ENCODE measurements around the gene HAS3. TPM values are rescaled to one million over a fixed set of nuclear protein-coding genes. Genes with fewer than 3 reads are reported as not detected.

HAS3 gene
- total and polyA plus RNA-seq, 8 donors, result 1.1 to 10.3 (median 5.8) TPM; not detected in 1

DNA sequence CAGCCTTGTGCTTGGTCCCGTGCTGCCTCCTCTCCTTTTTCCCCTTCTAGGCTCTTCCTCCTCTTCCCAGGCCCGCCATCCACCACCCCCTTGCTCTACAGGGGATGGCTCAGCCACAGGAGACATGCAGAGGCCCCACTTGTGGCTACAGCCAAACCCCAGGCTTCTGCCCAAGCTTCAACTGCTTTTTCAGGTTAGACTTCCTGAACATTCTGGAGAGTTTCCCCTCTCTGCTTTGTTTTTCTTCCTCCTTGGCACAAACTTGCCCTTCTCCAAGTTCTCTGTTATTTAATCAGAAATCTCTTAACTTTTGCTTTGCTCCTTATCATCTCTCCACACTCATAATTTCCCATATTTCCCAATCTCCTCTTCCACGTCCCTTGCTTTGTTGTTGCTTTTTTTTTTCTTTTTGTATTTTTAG lies 18.3 kb upstream of the HAS3 start:
- intact Hi-C loops (cut with DNase I; ENCODE audit: low total_unique reads), result no loop called here
- WGBS, 5 donors, result 42 to 51% (median 47%) methylated on average over 3 of the region's 3 CpGs
- Histone ChIP-seq H3K27ac (peak overlapping the region in 3 of 5 donors; percentile 40 to 71 (median 56)), H3K9me3 (no peaks in the 10 kb centered on the region), H3K27me3 (no peaks in the 10 kb centered on the region), H3K36me3 (peaks cover 8 to 32% (median 18%) of the 10 kb centered on the region in 4 donors), H3K4me3 (no peak overlapping the region), H3K4me1 (peaks cover 8 to 33% (median 15%) of the 10 kb centered on the region in 4 donors)
- DNase-seq, result no peak
- TF ChIP-seq POLR2A (IDR thresholded peaks at IDR 0.05) (no peak), POLR2AphosphoS5 (IDR thresholded peaks at IDR 0.05) (peak in 1 of 3 donors; percentile 11)

DNA sequence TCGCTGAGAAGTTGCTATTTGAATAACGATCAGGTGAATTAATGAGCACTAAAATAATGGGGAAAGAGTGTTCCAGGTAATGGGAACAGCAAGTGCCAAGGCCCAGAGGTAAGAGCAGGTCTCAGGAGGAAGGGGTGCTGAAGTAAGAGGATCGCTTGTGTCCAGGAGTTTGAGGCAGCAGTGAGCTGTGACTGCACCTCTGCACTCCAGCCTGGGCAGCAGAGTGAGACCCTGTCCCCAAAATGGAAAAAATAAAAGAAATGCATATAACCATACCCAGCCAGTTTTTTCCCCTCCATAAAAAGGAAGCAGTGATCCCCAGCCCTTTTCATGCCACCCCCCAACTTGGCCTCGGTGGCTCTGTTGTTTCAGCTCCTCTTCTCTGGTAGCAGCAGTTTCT lies 16.8 kb upstream of the HAS3 start:
- H3K36me3 ChIP-seq, result peaks cover 5 to 25% (median 13%) of the 10 kb centered on the region in 4 donors
- H3K27me3 ChIP-seq, result no peaks in the 10 kb centered on the region
- intact Hi-C loops (cut with DNase I; ENCODE audit: low total_unique reads), result no loop called here
- H3K27ac ChIP-seq, result peak overlapping the region in 1 of 5 donors; percentile 53
- TF ChIP-seq, protein P1, sequence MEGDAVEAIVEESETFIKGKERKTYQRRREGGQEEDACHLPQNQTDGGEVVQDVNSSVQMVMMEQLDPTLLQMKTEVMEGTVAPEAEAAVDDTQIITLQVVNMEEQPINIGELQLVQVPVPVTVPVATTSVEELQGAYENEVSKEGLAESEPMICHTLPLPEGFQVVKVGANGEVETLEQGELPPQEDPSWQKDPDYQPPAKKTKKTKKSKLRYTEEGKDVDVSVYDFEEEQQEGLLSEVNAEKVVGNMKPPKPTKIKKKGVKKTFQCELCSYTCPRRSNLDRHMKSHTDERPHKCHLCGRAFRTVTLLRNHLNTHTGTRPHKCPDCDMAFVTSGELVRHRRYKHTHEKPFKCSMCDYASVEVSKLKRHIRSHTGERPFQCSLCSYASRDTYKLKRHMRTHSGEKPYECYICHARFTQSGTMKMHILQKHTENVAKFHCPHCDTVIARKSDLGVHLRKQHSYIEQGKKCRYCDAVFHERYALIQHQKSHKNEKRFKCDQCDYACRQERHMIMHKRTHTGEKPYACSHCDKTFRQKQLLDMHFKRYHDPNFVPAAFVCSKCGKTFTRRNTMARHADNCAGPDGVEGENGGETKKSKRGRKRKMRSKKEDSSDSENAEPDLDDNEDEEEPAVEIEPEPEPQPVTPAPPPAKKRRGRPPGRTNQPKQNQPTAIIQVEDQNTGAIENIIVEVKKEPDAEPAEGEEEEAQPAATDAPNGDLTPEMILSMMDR (IDR thresholded peaks at IDR 0.05), result no peak
- TF ChIP-seq EP300 (IDR thresholded peaks at IDR 0.05), result no peak
- no peak for DNase-seq
- peaks cover 8 to 33% (median 15%) of the 10 kb centered on the region in 4 donors for H3K4me1 ChIP-seq
- 65 to 75% (median 69%) methylated on average over 4 of the region's 4 CpGs for WGBS, 5 donors
- no peak overlapping the region for H3K4me3 ChIP-seq
- H3K9me3 ChIP-seq, result no peaks in the 10 kb centered on the region

DNA sequence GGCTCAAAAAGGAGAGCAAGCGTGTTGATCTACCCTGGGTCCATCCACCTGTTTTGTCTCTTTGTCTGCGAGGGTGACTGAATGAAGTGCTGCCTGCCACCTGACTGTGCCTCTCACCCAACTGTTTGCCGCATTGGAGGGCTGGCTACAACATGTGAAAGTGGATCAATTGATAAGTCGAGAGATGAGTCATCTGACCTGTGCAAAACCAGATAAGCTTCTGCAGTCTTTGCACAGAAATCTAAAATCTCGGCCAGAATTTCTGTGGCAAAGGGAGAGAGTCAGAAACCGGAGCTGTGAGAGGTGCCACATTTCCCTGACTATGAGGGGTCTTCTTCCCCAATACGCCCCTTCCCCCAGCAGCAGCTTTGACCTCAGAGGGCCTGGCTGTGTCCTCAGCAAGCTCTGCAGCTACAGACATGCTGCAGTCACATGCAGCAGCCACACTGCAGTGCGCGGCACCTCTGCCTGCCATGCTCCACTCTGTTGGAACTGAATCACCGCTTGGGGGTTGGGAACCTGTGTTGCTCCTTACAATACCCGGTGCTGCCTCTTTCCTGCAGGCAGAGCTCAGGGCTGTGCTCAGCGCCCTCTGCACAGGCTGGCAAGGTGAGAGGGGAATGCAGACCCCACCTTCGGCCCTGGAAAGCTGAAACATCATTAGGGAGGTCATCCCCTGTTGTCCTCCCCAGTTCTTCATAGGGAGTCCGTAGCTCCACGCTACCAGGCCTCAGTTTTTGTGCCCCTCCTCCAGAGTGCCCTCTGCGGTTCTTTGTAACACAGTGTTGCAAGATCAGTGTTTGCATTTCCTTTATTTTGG lies 16.2 kb upstream of the HAS3 start:
- WGBS, 5 donors, result 23 to 33% (median 30%) methylated on average over 16 of the region's 16 CpGs
- Histone ChIP-seq H3K27ac (peak overlapping the region in 2 of 5 donors; percentile 9 to 53), H3K4me1 (peaks cover 8 to 33% (median 15%) of the 10 kb centered on the region in 4 donors), H3K4me3 (no peak overlapping the region), H3K27me3 (no peaks in the 10 kb centered on the region), H3K36me3 (peaks cover 0 to 19% (median 8%) of the 10 kb centered on the region in 4 donors), H3K9me3 (no peaks in the 10 kb centered on the region)
- intact Hi-C loops (cut with DNase I; ENCODE audit: low total_unique reads), result no loop called here
- TF ChIP-seq POLR2AphosphoS5 (IDR thresholded peaks at IDR 0.05), result no peak
- TF ChIP-seq POLR2A (IDR thresholded peaks at IDR 0.05), result no peak
- TF ChIP-seq, protein P1 (IDR thresholded peaks at IDR 0.05), result no peak
- TF ChIP-seq EP300 (IDR thresholded peaks at IDR 0.05), result no peak
- peak; percentile 40 to 73 for DNase-seq

DNA sequence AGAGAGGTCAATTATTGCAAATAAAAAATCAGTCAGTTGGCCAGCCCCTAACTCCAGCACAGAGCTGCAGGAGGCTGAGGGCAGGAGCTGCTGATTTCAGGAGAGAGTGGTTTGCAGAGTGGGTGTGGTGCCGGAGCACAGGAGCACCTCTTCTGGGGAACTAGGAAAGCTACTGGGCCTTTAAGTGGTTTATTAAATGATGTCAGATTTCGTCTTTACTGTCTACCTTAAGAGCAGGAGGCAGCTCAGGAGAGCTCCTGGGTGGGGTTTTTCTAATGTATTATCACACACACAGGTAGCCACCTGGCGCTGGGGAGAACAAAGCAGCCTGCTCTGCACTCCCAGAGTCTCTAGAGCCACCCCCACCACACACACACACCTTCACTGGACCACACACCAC lies 11.5 kb upstream of the HAS3 start:
- 32 to 62% (median 40%) methylated on average over 3 of the region's 3 CpGs for WGBS, 5 donors
- DNase-seq, result no peak
- intact Hi-C loops (cut with DNase I; ENCODE audit: low total_unique reads), result no loop called here
- H3K36me3 ChIP-seq, result no peaks in the 10 kb centered on the region
- no peak overlapping the region for H3K4me3 ChIP-seq
- no peak overlapping the region for H3K27ac ChIP-seq
- H3K27me3 ChIP-seq, result no peaks in the 10 kb centered on the region
- no peaks in the 10 kb centered on the region for H3K9me3 ChIP-seq
- TF ChIP-seq, protein P1 (IDR thresholded peaks at IDR 0.05), result no peak
- TF ChIP-seq POLR2AphosphoS5 (IDR thresholded peaks at IDR 0.05), result no peak
- TF ChIP-seq EP300 (IDR thresholded peaks at IDR 0.05), result no peak
- no peak for TF ChIP-seq POLR2A (IDR thresholded peaks at IDR 0.05)
- H3K4me1 ChIP-seq, result peaks cover 5 to 14% (median 10%) of the 10 kb centered on the region in 4 donors

DNA sequence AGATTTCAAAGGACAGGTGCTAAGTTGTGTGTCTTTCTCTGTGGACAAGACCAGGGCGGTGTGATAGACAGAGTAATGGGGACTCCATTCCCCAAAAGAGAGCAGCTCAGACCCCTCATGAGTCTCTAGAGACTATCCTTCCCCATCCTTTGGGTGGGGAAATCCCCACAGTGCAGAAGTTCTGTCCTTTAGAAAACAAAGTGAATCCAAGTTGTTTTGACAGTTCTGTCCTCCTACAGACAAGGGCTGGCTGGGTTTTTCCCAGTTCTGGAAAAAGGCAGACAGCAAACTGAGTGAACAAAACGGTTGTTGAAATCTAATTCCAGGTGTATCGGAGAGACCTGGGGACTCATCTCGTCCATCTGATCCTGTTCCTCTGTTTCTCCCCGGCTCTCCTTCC lies 11.0 kb upstream of the HAS3 start:
- no peaks in the 10 kb centered on the region for H3K36me3 ChIP-seq
- H3K4me3 ChIP-seq, result no peak overlapping the region
- peaks cover 2 to 9% (median 5%) of the 10 kb centered on the region in 4 donors for H3K4me1 ChIP-seq
- H3K27me3 ChIP-seq, result no peaks in the 10 kb centered on the region
- H3K27ac ChIP-seq, result no peak overlapping the region
- intact Hi-C loops (cut with DNase I; ENCODE audit: low total_unique reads), result no loop called here
- WGBS, 5 donors, result 77 to 86% (median 83%) methylated on average over 5 of the region's 5 CpGs
- no peak for DNase-seq
- H3K9me3 ChIP-seq, result no peaks in the 10 kb centered on the region
- TF ChIP-seq, protein P1 (IDR thresholded peaks at IDR 0.05), result no peak
- no peak for TF ChIP-seq POLR2A (IDR thresholded peaks at IDR 0.05)
- TF ChIP-seq POLR2AphosphoS5 (IDR thresholded peaks at IDR 0.05), result no peak
- no peak for TF ChIP-seq EP300 (IDR thresholded peaks at IDR 0.05)

Data from stomach (tissue), 9 donors.